PC-3 (cell line): ENCODE data around the gene JAKMIP1. TPM values are rescaled to one million over a fixed set of nuclear protein-coding genes. Genes with fewer than 3 reads are reported as not detected.

ENCODE experiments used
- ATAC-seq: fragments of 200-7000 bp; cut with Tn5 transposase; 2 replicates; pipeline ENCODE4 v1.9.1; 2020; ENCODE audit warnings: mild to moderate bottlenecking, moderate library complexity
- BruUV-seq: library from RNA; stranded (reverse); fragments of 400-500 nt; replicated peaks from 2 replicates; lab custom pipeline; 2021; lab: Mats Ljungman, UMichigan
- CTCF ChIA-PET: fragments of 300-600 bp; sonication (Branson Sonifier 250); formaldehyde crosslinking; loops from one replicate; lab custom pipeline; 2022; ENCODE audit warnings: antibody characterized with exemption; lab: Charles Lee
- POLR2A ChIA-PET: fragments of 300-600 bp; sonication (Branson Sonifier 250); formaldehyde crosslinking; loops from one replicate; lab custom pipeline; 2022; ENCODE audit warnings: antibody characterized with exemption; ENCODE audit not compliant: unreplicated experiment; lab: Charles Lee
- DNase-seq: peaks from one replicate; pipeline ENCODE4 v3.0.0-alpha.2; 2015
- H2AFZ ChIP-seq: fragments of 300-600 bp; sonication (generic); 2 replicates; pipeline ENCODE4 v1.6.0; 2016; ENCODE audit warnings: antibody characterized with exemption, low read length
- H3F3A ChIP-seq: fragments of 300-600 bp; sonication (generic); one replicate; pipeline ENCODE4 v1.6.0; 2017; ENCODE audit warnings: antibody characterized with exemption, low read length, control low read depth, mild to moderate bottlenecking; ENCODE audit not compliant: unreplicated experiment
- H3K27ac ChIP-seq: fragments of 300-600 bp; sonication (generic); 2 replicates; pipeline ENCODE4 v1.5.1; 2016; ENCODE audit warnings: mild to moderate bottlenecking, low read length
- H3K27me3 ChIP-seq: fragments of 300-600 bp; sonication (generic); 2 replicates; pipeline ENCODE4 v1.6.1; 2016; ENCODE audit warnings: low read length, mixed read lengths
- H3K36me3 ChIP-seq: fragments of 300-600 bp; sonication (generic); 2 replicates; pipeline ENCODE4 v1.6.1; 2016; ENCODE audit warnings: low read depth, mixed run types, low read length, mixed read lengths
- H3K4me1 ChIP-seq: fragments of 300-600 bp; sonication (generic); 2 replicates; pipeline ENCODE4 v1.5.1; 2016; ENCODE audit warnings: low read length; ENCODE audit not compliant: insufficient read depth
- H3K4me2 ChIP-seq: fragments of 300-600 bp; sonication (generic); 2 replicates; pipeline ENCODE4 v1.6.0; 2016; ENCODE audit warnings: low read length
- H3K4me3 ChIP-seq: fragments of 300-600 bp; sonication (generic); 2 replicates; pipeline ENCODE4 v1.5.1; 2016; ENCODE audit warnings: mild to moderate bottlenecking, low read length, mixed read lengths
- H3K79me2 ChIP-seq: fragments of 300-600 bp; sonication (generic); 2 replicates; pipeline ENCODE4 v1.6.1; 2017; ENCODE audit warnings: low read length, mixed read lengths
- H3K9ac ChIP-seq: fragments of 300-600 bp; sonication (generic); 2 replicates; pipeline ENCODE4 v1.6.0; 2016; ENCODE audit warnings: mild to moderate bottlenecking, low read length
- H3K9me2 ChIP-seq: fragments of 300-600 bp; sonication (generic); replicated peaks from 2 replicates; pipeline ENCODE4 v1.6.1; 2016; ENCODE audit warnings: mixed run types, low read length, mixed read lengths
- H3K9me3 ChIP-seq: fragments of 300-600 bp; sonication (generic); 2 replicates; pipeline ENCODE4 v1.6.1; 2016; ENCODE audit warnings: low read length, mixed read lengths
- H4K20me1 ChIP-seq: fragments of 300-600 bp; sonication (generic); 2 replicates; pipeline ENCODE4 v1.6.1; 2016; ENCODE audit warnings: low read length, mixed read lengths
- EZH2 ChIP-seq: fragments of 300-600 bp; sonication (generic); IDR thresholded peaks from one replicate; pipeline ENCODE4 v1.6.1; 2017; ENCODE audit warnings: antibody characterized with exemption, mild to moderate bottlenecking, low read length; ENCODE audit not compliant: unreplicated experiment
- EZH2phosphoT487 ChIP-seq: fragments of 300-600 bp; sonication (generic); IDR thresholded peaks from 2 replicates; pipeline ENCODE4 v1.6.1; 2018; ENCODE audit warnings: mild to moderate bottlenecking, antibody characterized with exemption, low read length, borderline replicate concordance
- intact Hi-C: fragments of 100-400 bp; cut with micrococcal nuclease; formaldehyde crosslinking; loops from 2 replicates; pipeline ENCODE4 v1.9.0; 2023
- total RNA-seq: library from RNA; depleted of rRNA; stranded (reverse); fragments of >200 nt; gene quantifications from 2 replicates; pipeline ENCODE4 v1.2.3, GENCODE V29; 2014
- TF ChIP-seq, protein P1 (sequence below): fragments of 300-600 bp; sonication (generic); conservative IDR thresholded peaks from 2 replicates; pipeline ENCODE4 v1.5.1; 2017; ENCODE audit warnings: antibody characterized with exemption, low read depth, mild to moderate bottlenecking, low read length

Gene JAKMIP1
- total RNA-seq, 1 experiment from 2014 or later = 0.04 TPM

GRCh38 chr4:6047130-6047673 is 153.1 kb downstream of the JAKMIP1 start:
- intact Hi-C loops = no loop called here
- TF ChIP-seq EZH2phosphoT487 (no peak), EZH2 (no peak)
- TF ChIP-seq, protein P1, sequence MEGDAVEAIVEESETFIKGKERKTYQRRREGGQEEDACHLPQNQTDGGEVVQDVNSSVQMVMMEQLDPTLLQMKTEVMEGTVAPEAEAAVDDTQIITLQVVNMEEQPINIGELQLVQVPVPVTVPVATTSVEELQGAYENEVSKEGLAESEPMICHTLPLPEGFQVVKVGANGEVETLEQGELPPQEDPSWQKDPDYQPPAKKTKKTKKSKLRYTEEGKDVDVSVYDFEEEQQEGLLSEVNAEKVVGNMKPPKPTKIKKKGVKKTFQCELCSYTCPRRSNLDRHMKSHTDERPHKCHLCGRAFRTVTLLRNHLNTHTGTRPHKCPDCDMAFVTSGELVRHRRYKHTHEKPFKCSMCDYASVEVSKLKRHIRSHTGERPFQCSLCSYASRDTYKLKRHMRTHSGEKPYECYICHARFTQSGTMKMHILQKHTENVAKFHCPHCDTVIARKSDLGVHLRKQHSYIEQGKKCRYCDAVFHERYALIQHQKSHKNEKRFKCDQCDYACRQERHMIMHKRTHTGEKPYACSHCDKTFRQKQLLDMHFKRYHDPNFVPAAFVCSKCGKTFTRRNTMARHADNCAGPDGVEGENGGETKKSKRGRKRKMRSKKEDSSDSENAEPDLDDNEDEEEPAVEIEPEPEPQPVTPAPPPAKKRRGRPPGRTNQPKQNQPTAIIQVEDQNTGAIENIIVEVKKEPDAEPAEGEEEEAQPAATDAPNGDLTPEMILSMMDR = no peak
- DNase-seq = peak; percentile 19
- Histone ChIP-seq H3K9me2 (no peaks in the 10 kb centered on the region), H2AFZ (no peak overlapping the region), H4K20me1 (no peaks in the 10 kb centered on the region), H3K9me3 (no peaks in the 10 kb centered on the region), H3K4me2 (no peak overlapping the region), H3K4me1 (no peaks in the 10 kb centered on the region), H3K27me3 (peaks cover 7% of the 10 kb centered on the region; the same call in 1 of the 2 replicates), H3K27ac (no peak overlapping the region), H3F3A (no peaks in the 10 kb centered on the region), H3K36me3 (no peaks in the 10 kb centered on the region), H3K79me2 (no peaks in the 10 kb centered on the region), H3K4me3 (no peak overlapping the region), H3K9ac (no peak overlapping the region)
- no peak for ATAC-seq
- POLR2A ChIA-PET = no interaction called here
- CTCF ChIA-PET = interaction anchor here (0.5 kb wide), 1 partner anchor 8 kb away, joined by 3 read pairs; no protein-coding TSS in a partner anchor
- BruUV-seq = no TSS peak

DNA sequence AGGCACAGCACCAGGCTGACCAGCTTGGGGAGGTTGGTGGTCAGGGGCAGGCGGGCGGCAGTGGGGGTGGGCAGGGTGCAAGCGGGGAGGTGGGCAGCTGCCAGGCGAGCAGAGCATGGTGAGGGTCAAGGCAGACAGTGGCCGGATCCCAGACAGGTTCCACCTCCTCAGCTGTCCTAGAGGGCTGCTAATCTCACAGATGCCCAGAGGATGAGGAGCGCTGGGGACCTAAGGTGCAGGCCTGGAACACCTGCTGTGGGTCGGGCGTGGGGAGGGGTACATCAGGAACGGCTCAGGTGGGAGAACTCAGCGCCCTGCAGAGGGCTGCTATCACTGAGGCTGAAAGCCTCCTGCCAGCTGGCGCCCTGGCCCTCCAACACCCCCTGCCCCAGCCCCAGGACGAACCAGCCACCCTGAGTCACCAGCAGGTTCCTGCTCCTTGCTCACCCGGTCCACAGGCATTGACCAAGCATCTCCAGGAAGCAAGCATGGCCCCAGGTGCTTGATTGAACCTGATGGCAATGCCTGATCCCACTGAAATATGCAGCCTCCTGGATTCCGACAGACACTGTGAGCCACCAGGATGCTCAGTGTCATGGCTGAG is 153.7 kb downstream of the JAKMIP1 start:
- no peaks in the 10 kb centered on the region for H3K79me2 ChIP-seq
- ATAC-seq = no peak
- BruUV-seq = no TSS peak
- intact Hi-C loops = no loop called here
- no peak overlapping the region for H3K27ac ChIP-seq
- H3K36me3 ChIP-seq = no peaks in the 10 kb centered on the region
- H3K9ac ChIP-seq = no peak overlapping the region
- no peak overlapping the region for H3K4me2 ChIP-seq
- ChIA-PET CTCF (interaction anchor here (0.5 kb wide), 1 partner anchor 8 kb away, joined by 3 read pairs; no protein-coding TSS in a partner anchor), POLR2A (no interaction called here)
- H3K9me3 ChIP-seq = no peaks in the 10 kb centered on the region
- no peak for DNase-seq
- peaks cover 3% of the 10 kb centered on the region; the same call in 1 of the 2 replicates for H3K27me3 ChIP-seq
- no peaks in the 10 kb centered on the region for H3K9me2 ChIP-seq
- TF ChIP-seq EZH2 (no peak), EZH2phosphoT487 (no peak)
- TF ChIP-seq, protein P1 = no peak
- no peaks in the 10 kb centered on the region for H3F3A ChIP-seq
- H3K4me1 ChIP-seq = no peaks in the 10 kb centered on the region
- no peaks in the 10 kb centered on the region for H4K20me1 ChIP-seq
- no peak overlapping the region for H2AFZ ChIP-seq
- H3K4me3 ChIP-seq = no peak overlapping the region

DNA sequence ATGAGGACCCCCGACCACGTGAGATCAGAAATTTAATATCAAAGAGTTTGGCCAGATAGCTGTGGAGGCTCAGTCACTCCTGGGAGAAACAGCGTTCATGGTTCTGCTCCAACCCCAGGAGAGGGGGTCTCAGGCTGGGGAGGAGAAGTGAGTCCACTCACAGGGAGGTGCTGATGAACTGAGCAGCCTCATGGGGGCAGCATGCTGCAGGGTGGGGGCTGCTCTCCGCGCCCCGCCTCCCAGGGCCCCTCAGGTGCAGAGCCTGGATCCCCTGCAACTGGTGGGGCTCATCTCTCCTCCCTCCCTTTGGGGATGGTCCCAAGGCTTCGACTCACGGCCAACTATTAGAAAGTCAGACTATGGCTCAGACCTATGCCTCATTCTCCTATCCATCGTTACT is 155.5 kb downstream of the JAKMIP1 start:
- Histone ChIP-seq H3F3A (no peaks in the 10 kb centered on the region), H4K20me1 (no peaks in the 10 kb centered on the region), H2AFZ (no peak overlapping the region), H3K4me2 (no peak overlapping the region), H3K27ac (no peak overlapping the region), H3K9ac (no peak overlapping the region), H3K4me3 (no peak overlapping the region), H3K36me3 (no peaks in the 10 kb centered on the region), H3K4me1 (no peaks in the 10 kb centered on the region), H3K9me2 (no peaks in the 10 kb centered on the region), H3K9me3 (no peaks in the 10 kb centered on the region), H3K27me3 (peaks cover 11% of the 10 kb centered on the region), H3K79me2 (no peaks in the 10 kb centered on the region)
- intact Hi-C loops = no loop called here
- ChIA-PET CTCF (no interaction called here), POLR2A (no interaction called here)
- DNase-seq (no peak), ATAC-seq (no peak)
- BruUV-seq = no TSS peak
- TF ChIP-seq EZH2phosphoT487 (no peak), EZH2 (no peak)
- TF ChIP-seq, protein P1 = no peak
